ENCODE results near the gene CBX8. TPM values are rescaled to one million over a fixed set of nuclear protein-coding genes. Genes with fewer than 3 reads are reported as not detected.
A peak's percentile ranks its signal among the peaks of the same experiment; 100 is the strongest.

CBX8 gene
- total RNA-seq, 1 donor from 2014 or later: 7.5 TPM

DNA sequence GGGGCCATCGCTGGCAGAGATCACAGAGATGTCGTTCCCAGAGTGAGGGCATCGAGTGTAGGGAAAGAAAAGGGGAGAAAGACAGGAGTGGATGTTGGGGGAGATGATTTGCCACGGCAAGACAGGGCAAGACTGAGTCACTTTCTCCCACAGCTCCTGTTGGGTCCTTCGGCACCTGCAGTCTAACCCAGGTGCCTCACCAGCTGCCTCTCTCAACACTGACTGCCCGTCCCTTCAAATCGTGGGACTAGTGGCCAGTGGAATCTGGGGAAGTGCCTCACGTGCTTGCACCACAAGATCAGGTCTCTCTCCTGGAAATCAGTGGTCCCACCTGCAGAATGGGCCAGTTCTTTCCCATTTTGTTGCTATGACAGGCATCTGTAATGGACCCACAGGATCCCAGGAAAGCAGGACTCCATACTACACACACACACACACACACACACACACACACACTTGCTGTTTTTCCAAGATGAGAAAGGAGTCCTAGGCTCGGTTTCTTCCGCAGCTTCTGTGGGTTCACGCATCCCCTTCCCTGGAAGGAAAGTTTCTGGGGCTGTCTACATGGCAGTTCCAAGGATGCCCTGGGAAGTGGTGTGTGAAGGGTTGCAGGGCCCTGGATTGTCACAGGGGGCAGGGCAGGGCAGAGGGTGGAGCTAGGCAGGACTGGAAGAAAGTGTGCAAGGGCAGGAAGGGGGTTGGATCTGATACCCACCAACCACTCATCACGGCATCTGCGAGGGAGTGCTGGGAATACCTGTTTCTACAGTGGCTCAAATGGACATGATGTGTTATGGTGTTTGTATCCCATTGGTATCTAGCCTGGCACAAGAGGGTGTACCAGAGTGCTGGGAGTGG is 10.2 kb upstream of the CBX8 start:
- peaks cover 47% of the 10 kb centered on the region for H3K4me1 ChIP-seq
- no peak overlapping the region for H3K4me3 ChIP-seq
- DNase-seq: no peak
- no peaks in the 10 kb centered on the region for H3K9me3 ChIP-seq (replicated peaks)
- peaks cover 99% of the 10 kb centered on the region for H3K27me3 ChIP-seq (ENCODE audit: low read depth)
- intact Hi-C loops (cut with micrococcal nuclease): no loop called here
- TF ChIP-seq, protein P1, sequence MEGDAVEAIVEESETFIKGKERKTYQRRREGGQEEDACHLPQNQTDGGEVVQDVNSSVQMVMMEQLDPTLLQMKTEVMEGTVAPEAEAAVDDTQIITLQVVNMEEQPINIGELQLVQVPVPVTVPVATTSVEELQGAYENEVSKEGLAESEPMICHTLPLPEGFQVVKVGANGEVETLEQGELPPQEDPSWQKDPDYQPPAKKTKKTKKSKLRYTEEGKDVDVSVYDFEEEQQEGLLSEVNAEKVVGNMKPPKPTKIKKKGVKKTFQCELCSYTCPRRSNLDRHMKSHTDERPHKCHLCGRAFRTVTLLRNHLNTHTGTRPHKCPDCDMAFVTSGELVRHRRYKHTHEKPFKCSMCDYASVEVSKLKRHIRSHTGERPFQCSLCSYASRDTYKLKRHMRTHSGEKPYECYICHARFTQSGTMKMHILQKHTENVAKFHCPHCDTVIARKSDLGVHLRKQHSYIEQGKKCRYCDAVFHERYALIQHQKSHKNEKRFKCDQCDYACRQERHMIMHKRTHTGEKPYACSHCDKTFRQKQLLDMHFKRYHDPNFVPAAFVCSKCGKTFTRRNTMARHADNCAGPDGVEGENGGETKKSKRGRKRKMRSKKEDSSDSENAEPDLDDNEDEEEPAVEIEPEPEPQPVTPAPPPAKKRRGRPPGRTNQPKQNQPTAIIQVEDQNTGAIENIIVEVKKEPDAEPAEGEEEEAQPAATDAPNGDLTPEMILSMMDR (IDR thresholded peaks at IDR 0.05; ENCODE audit: borderline replicate concordance): no peak
- H3K36me3 ChIP-seq: no peaks in the 10 kb centered on the region
- no peak overlapping the region for H3K27ac ChIP-seq (replicated peaks)

DNA sequence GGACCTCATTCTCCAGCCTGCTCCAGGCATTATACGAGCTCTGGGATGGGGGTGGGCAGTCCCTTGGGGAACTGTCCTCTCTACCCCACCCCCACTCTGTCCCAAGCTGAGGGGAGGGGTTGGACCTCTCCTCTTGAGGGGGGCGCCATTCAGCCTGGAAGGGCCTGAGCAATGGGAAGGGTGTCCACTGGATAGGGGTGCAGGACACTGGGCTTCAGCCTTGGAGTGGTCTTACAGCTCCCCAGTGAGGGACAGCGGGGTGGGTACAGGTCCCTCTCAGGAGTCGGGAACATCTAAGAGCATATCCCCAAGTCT is 9.5 kb upstream of the CBX8 start:
- Histone ChIP-seq H3K9me3 (replicated peaks) (no peaks in the 10 kb centered on the region), H3K4me1 (peaks cover 42% of the 10 kb centered on the region), H3K4me3 (no peak overlapping the region), H3K36me3 (no peaks in the 10 kb centered on the region), H3K27me3 (ENCODE audit: low read depth) (peaks cover 99% of the 10 kb centered on the region), H3K27ac (replicated peaks) (no peak overlapping the region)
- TF ChIP-seq, protein P1 (IDR thresholded peaks at IDR 0.05; ENCODE audit: borderline replicate concordance): no peak
- intact Hi-C loops (cut with micrococcal nuclease): no loop called here
- no peak for DNase-seq

DNA sequence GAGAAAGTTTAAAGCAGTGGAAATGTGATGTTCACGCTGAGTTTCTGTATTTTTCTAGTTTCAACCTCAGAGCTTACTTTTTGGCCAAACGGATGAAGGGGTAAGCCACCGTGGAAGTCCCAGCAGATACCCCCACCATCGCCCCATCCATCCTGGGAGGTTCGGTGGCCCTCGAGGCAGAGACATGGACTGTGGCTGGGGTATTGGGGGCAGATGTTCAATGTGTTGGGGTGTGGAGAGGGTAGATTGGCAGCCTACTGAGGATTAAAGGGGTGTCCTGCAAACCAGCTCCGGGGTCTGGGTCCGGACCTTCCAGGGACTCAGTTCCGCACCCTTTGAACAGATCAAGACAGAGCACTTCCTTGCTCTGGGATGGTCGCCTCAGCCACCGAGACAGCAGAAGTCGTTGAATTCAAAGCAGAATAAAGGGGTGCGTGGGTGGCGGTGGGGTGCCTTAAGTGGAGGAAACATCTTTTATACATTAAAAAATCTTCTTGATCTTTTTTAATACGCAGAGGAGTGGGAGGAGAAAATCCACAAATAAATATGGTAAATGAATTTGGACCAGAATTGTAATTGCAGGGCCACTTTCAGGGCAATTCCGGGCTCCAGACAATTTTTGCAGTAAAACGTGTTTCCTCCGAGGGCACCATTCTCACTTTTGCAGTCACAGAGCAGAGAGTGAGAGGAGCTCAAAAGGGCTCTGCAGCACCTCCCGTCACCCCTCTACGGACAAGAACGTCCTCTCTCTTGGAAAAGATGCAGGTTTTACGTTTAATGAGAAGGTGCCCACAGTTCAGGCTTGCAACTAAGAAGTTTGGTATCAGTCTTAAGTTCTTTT is 8.2 kb upstream of the CBX8 start:
- Histone ChIP-seq H3K36me3 (no peaks in the 10 kb centered on the region), H3K4me3 (no peak overlapping the region), H3K27ac (replicated peaks) (no peak overlapping the region), H3K4me1 (peaks cover 43% of the 10 kb centered on the region), H3K9me3 (replicated peaks) (no peaks in the 10 kb centered on the region), H3K27me3 (ENCODE audit: low read depth) (peaks cover 99% of the 10 kb centered on the region)
- DNase-seq: no peak
- TF ChIP-seq, protein P1 (IDR thresholded peaks at IDR 0.05; ENCODE audit: borderline replicate concordance): no peak
- intact Hi-C loops (cut with micrococcal nuclease): no loop called here

DNA sequence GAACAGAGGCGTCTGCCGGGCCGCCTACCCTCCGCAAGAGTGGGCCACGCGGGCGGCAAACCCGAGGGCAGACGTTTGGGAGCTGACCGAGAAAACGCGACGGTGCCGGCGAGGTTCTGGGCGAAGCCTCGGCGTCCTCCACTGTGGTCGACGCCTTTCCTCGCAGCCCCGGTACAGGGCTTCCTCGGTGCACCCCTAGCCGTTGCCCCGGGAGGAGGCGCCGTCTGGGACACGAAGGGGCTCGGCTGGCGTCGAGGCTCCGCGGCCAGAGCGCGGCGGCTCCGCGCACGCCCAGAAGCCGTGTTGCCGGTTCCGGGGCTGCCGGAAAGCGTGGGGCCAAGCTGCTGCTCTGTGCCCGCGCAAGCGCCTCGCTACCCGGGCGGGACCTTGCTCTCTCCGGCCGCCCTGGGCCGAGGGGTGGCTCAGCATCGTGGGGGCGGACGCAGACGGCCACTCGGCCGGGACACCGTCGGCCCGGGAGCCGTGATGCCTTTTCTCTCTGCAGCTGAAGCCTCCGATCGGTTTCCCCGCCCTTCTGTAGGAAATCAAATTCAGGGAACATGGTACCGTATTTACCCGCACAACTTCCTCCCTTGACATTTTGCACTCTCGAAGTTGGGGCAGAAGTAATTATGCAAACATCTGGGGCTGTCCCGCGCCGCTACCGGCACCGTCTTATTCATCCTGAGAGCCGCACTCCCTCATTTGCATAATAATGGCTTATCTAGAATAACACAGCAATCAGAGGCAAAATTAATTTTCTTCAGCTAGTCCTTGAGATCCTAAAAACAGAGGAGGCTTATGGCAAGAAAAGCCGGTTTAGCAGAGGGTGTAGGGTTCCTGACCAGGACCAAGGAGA is 7.3 kb upstream of the CBX8 start:
- no peak for DNase-seq
- H3K27me3 ChIP-seq (ENCODE audit: low read depth): peaks cover 100% of the 10 kb centered on the region
- H3K4me1 ChIP-seq: peaks cover 43% of the 10 kb centered on the region
- TF ChIP-seq, protein P1 (IDR thresholded peaks at IDR 0.05; ENCODE audit: borderline replicate concordance): no peak
- intact Hi-C loops (cut with micrococcal nuclease): no loop called here
- H3K4me3 ChIP-seq: peak overlapping the region; percentile 31
- H3K9me3 ChIP-seq (replicated peaks): no peaks in the 10 kb centered on the region
- no peaks in the 10 kb centered on the region for H3K36me3 ChIP-seq
- no peak overlapping the region for H3K27ac ChIP-seq (replicated peaks)

DNA sequence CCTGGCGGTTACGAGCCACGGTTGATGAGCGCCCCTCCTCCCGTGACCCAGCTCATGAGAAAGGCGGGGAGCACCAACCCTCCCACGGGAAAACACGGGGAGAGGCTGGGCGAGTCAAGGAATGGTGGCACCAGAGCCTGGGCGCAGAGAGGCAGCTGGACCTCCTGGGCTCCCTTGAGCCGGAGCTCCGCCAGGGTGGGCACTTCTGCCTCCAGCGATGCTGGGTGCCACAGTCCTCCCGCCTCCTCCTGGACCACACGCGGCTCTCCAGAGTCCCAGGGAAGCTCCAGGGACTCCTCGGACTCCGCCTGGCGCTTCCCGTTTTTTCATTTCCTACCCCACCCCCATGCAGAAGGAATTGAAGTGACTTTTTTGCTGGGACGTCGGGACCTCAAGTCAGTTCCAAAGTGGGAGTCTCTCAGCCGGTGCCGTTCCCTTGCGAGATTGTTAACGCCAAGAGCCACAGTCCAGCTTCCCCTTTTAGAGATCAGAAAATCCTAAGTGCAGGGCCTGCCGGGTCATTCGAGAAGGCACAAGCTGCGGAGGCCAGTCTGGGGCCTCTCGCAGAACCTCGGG is 6.6 kb upstream of the CBX8 start:
- intact Hi-C loops (cut with micrococcal nuclease): no loop called here
- Histone ChIP-seq H3K36me3 (no peaks in the 10 kb centered on the region), H3K4me1 (peaks cover 50% of the 10 kb centered on the region), H3K27ac (replicated peaks) (no peak overlapping the region), H3K4me3 (peak overlapping the region; percentile 31), H3K27me3 (ENCODE audit: low read depth) (peaks cover 100% of the 10 kb centered on the region), H3K9me3 (replicated peaks) (no peaks in the 10 kb centered on the region)
- DNase-seq: no peak
- TF ChIP-seq, protein P1 (IDR thresholded peaks at IDR 0.05; ENCODE audit: borderline replicate concordance): no peak

All from left ventricle myocardium inferior (tissue), 1 donor.